Kidney epithelial cell (primary cell): Measurements from ENCODE around the gene PPP1CA. TPM values are rescaled to one million over a fixed set of nuclear protein-coding genes. Genes with fewer than 3 reads are reported as not detected.

Experiments used
- DNase-seq: peaks from one replicate; pipeline ENCODE4 v3.0.0-alpha.2; 2010; ENCODE audit warnings: low read depth
- H3K27me3 ChIP-seq: 2 replicates; pipeline ENCODE4 v1.6.0; 2011; ENCODE audit warnings: low read length; ENCODE audit not compliant: control insufficient read depth, insufficient read depth
- H3K36me3 ChIP-seq: 2 replicates; pipeline ENCODE4 v1.5.1; 2011; ENCODE audit warnings: low read length; ENCODE audit not compliant: control insufficient read depth, insufficient read depth
- H3K4me3 ChIP-seq: 2 replicates; pipeline ENCODE4 v1.5.1; 2011; ENCODE audit warnings: low read depth, mild to moderate bottlenecking, control low read depth, low read length
- total RNA-seq: library from RNA; depleted of rRNA; stranded (reverse); fragments of >200 nt; gene quantifications from 2 replicates; pipeline ENCODE4 v1.2.3, GENCODE V29; 2015
- TF ChIP-seq, protein P1 (sequence below): IDR thresholded peaks from 2 replicates; pipeline ENCODE4 v1.5.1; 2011; ENCODE audit warnings: mild to moderate bottlenecking, moderate library complexity, low read length, control low read depth, inconsistent platforms; ENCODE audit not compliant: insufficient read depth, poor library complexity, severe bottlenecking

Gene PPP1CA
- total RNA-seq, 1 donor from 2014 or later: 319 TPM

GRCh38 chr11:67409781-67410368 lies 8.2 kb upstream of the PPP1CA start:
- Histone ChIP-seq H3K36me3 (no peaks in the 10 kb centered on the region), H3K4me3 (no peak overlapping the region), H3K27me3 (peaks cover 19% of the 10 kb centered on the region)
- no peak for DNase-seq
- TF ChIP-seq, protein P1, sequence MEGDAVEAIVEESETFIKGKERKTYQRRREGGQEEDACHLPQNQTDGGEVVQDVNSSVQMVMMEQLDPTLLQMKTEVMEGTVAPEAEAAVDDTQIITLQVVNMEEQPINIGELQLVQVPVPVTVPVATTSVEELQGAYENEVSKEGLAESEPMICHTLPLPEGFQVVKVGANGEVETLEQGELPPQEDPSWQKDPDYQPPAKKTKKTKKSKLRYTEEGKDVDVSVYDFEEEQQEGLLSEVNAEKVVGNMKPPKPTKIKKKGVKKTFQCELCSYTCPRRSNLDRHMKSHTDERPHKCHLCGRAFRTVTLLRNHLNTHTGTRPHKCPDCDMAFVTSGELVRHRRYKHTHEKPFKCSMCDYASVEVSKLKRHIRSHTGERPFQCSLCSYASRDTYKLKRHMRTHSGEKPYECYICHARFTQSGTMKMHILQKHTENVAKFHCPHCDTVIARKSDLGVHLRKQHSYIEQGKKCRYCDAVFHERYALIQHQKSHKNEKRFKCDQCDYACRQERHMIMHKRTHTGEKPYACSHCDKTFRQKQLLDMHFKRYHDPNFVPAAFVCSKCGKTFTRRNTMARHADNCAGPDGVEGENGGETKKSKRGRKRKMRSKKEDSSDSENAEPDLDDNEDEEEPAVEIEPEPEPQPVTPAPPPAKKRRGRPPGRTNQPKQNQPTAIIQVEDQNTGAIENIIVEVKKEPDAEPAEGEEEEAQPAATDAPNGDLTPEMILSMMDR: no peak

- Histone ChIP-seq H3K36me3 (no peaks in the 10 kb centered on the region), H3K27me3 (peaks cover 13% of the 10 kb centered on the region), H3K4me3 (no peak overlapping the region)
- DNase-seq: no peak
- TF ChIP-seq, protein P1: no peak
Observed at GRCh38 chr11:67409261-67409666, 7.6 kb upstream of the PPP1CA start.

GRCh38 chr11:67408437-67409200 lies 7.0 kb upstream of the PPP1CA start:
- no peaks in the 10 kb centered on the region for H3K36me3 ChIP-seq
- no peak for DNase-seq
- no peak overlapping the region for H3K4me3 ChIP-seq
- TF ChIP-seq, protein P1: no peak
- H3K27me3 ChIP-seq: peaks cover 13% of the 10 kb centered on the region

DNA sequence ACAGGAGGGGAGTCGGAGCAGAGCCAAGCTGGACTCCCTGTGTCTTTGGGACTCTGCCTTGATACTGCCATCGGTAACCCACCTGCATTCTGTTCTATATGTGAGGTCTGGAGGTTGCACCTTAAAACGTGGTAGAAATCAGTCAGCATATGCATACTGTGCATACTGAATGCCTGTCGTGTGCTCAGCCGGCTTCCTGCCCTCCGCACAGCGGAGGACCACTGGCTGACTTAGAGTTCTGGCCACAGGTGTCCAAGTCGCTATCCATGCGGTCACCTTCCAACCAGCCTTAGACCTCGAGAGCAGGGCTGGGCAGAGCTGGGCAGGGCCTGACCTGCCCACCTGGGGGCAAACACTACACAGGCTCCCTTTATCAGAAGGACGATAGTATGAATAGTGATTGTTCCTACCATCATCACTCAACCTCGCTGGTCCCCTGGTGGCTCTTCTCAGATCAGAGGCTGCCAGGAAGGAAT lies 6.1 kb upstream of the PPP1CA start:
- no peak overlapping the region for H3K4me3 ChIP-seq
- no peaks in the 10 kb centered on the region for H3K36me3 ChIP-seq
- no peak for DNase-seq
- TF ChIP-seq, protein P1: no peak
- H3K27me3 ChIP-seq: peaks cover 10% of the 10 kb centered on the region

GRCh38 chr11:67406969-67407687 lies 5.5 kb upstream of the PPP1CA start:
- H3K4me3 ChIP-seq: no peak overlapping the region
- TF ChIP-seq, protein P1: no peak
- DNase-seq: no peak
- no peaks in the 10 kb centered on the region for H3K36me3 ChIP-seq
- peaks cover 5% of the 10 kb centered on the region for H3K27me3 ChIP-seq
